Daoy (cell line): Measurements from ENCODE around the gene UBTD1. TPM values are rescaled to one million over a fixed set of nuclear protein-coding genes. Genes with fewer than 3 reads are reported as not detected.
A peak's percentile ranks its signal among the peaks of the same experiment; 100 is the strongest.
"Not testable (repeated sequence)": the region's sequence is repeated elsewhere in the genome, so short reads cannot be mapped to it uniquely, and the experiment has no call there.

ENCODE experiments used
- DNase-seq: peaks from one replicate; pipeline ENCODE4 v3.0.0-alpha.2; 2015; ENCODE audit warnings: low read depth
- total RNA-seq: library from RNA; depleted of rRNA; stranded (reverse); fragments of >200 nt; shearing (Covaris generic); gene quantifications from 2 replicates; pipeline ENCODE4 v1.2.3, GENCODE V29; 2014

Gene UBTD1
- total RNA-seq, 1 experiment from 2014 or later = 8.3 TPM

DNA sequence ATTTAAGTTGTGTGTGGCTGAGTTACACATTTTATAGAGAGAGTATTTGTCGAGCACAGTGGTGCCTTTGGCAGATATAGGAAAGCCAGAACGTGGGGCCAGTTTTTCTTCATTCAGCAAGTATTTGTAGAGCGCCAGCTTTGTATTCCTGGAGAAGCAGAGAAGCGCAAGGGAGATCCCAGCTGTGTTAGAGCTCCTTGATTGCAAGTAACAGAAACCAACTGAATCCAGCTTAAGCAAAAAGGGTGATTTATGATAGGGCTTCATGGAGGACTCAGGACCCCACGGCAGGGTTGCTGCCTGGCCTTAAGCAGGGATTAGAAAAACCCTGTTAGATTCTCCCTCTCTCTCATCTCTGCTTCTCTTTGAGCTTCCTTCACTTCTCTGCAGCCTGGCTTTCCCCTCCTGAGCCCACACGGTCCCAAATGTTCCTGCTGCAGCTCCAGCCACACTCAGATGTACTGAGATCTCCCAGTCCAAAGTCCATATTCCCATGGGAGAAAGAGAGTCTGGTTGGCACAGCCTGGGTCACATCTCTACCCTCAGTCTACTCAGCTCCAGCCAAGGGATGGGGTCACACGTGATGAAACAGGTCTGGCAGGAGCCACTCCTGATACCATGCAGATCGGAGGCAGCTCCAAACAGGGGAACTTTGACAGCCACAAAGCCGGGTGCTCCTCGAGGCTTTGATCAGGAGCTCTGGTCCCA, 16.7 kb downstream of the UBTD1 start:
- DNase-seq = no peak

DNA sequence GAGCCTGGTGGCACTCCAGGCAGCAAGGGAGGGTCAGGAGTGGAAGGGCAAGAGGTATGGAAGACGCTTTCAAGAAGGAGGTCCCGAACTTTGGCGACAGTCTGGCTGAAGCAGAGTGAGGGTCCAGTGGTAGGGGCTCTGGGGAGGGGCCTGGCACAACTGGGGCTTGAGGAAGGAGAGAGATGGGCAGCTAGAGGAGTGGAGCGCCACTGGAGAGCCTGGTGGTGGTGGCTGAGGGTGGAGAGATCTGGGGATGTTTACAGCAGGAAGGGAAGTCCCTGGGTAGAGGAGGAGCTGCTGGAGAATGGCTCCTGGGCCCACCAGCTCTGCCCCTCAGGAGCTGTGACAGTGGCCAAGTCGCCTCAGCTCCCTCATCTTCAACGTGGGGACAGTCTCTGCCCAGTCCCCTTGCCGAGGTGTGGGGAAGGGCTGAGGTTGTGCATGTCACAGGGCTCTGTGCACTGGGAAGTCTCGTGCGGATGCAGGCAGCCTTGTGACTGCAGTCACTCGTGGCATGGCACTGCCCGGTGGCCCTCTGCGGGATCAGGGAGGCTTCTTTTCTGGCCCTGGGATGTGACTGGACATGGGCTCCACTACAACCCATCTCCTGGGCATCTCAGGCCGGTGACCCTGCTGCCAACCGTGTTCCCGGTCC, 18.5 kb downstream of the UBTD1 start:
- no peak for DNase-seq

DNA sequence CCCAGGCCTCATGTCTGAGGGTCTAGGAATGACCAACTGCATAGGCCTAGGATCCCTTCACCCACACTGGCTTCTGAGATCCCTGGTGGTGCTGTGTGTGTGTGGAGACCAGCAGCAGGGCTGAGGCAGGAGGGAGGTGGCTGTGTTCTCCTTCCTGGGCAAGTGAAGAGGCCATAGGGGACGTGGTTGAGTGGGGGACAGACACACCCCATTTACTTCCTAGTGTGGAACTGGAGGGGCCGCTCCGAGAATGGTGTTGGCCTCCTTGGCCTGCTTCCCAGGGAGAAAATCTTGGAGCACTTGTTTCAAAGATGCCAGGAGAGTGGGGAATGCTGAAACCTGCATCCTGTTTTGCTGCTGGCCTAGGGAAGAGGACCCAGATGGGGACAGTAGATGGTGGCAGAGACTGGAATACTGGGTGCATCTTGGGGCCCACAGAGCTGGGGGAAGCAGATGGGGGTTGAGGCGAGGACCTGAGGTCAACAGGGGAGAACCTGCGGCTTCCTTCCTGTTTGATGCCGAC, 19.1 kb downstream of the UBTD1 start:
- no peak for DNase-seq

- peak; percentile 28 for DNase-seq
Measured at GRCh38 chr10:97518301-97519043, 19.7 kb downstream of the UBTD1 start.

- no peak for DNase-seq
Measured at GRCh38 chr10:97519342-97519741, 20.6 kb downstream of the UBTD1 start.

- no peak for DNase-seq
Measured at GRCh38 chr10:97520520-97520919, 21.8 kb downstream of the UBTD1 start.

GRCh38 chr10:97520978-97521761, 22.4 kb downstream of the UBTD1 start:
- no peak for DNase-seq

GRCh38 chr10:97522071-97522470, 23.3 kb downstream of the UBTD1 start:
- no peak for DNase-seq

GRCh38 chr10:97522937-97523336, 24.2 kb downstream of the UBTD1 start:
- DNase-seq = no peak

- no peak for DNase-seq
Measured at GRCh38 chr10:97525086-97525485, 26.4 kb downstream of the UBTD1 start.

- no peak for DNase-seq
Measured at GRCh38 chr10:97525683-97526110, 27.0 kb downstream of the UBTD1 start.

DNA sequence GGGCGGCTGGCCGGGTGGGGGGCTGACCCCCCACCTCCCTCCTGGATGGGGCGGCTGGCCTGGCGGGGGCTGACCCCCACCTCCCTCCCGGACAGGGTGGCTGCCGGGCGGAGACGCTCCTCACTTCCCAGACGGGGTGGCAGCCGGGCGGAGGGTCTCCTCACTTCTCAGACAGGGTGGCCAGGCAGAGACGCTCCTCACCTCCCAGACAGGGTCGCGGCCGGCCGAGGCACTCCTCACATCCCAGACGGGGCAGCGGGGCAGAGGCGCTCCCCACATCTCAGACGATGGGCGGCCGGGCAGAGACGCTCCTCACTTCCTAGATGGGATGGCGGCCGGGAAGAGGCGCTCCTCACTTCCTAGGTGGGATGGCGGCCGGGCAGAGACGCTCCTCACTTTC, 30.2 kb downstream of the UBTD1 start:
- DNase-seq = not testable (repeated sequence)

GRCh38 chr10:97529685-97530465, 31.2 kb downstream of the UBTD1 start:
- peak; percentile 21 for DNase-seq

DNA sequence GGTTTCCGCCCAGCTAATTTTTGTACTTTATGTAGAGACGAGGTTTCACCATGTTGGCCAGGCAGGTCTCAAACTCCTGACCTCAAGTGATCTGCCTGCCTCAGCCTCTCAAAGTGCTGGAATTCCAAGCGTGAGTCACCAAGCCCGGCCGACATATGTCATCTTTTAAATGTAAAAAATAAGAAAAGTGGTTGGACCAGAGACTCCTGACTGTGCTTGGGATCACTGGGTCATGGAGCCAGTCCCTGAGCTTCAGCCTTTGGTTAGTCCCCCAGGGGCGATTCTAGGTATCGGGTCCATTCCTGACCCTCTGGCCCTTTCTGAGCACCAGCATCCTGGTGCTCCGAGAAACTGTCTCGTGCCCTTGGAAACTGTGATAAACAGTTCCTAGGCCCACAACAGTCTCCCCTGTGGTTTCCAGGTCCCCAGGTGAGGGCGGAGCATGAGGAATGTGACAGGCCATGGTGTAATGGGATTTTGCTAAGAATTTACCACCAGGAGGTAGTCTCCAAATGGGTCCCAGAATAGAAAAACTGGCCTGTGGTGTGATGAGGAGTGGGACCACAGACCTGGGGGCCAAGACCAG, 32.8 kb downstream of the UBTD1 start:
- DNase-seq = peak; percentile 41

DNA sequence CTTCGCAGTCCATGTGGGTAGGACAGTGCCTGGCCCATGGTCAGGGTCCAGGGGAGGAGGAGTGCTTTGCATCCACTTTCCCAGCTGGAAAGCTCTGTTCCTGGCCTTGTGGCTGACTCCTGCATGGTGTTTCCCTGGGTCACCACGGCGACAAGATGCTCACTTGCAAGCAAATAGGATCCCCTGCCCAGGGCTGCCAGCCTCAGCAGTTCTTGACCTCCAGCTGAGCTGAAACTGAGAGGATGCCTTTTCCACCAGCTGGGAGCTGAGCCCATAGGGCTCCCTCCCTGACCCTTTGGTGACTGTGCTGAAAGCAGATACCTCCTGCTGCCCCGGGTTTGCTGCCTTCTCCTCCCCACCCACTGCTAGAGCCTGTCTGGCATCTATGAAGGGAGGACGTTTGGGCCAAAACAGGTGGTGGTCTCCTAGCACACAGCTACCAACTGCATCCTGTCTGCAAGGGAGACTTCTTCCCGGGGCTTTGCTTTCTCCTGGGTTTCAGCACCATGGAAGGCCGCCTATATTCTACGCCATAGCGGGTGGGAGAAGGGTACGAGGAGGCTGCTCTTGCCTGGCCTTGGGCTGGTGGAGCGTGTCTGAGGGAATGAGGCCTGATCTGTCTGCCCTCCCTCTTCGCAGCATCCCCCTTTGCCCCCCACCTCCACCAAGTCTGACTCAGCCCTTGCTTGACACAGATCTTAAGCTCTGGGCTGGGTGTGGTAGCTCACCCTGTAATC, 34.4 kb downstream of the UBTD1 start:
- peak; percentile 37 for DNase-seq

GRCh38 chr10:97533888-97534287, 35.2 kb downstream of the UBTD1 start:
- no peak for DNase-seq

DNA sequence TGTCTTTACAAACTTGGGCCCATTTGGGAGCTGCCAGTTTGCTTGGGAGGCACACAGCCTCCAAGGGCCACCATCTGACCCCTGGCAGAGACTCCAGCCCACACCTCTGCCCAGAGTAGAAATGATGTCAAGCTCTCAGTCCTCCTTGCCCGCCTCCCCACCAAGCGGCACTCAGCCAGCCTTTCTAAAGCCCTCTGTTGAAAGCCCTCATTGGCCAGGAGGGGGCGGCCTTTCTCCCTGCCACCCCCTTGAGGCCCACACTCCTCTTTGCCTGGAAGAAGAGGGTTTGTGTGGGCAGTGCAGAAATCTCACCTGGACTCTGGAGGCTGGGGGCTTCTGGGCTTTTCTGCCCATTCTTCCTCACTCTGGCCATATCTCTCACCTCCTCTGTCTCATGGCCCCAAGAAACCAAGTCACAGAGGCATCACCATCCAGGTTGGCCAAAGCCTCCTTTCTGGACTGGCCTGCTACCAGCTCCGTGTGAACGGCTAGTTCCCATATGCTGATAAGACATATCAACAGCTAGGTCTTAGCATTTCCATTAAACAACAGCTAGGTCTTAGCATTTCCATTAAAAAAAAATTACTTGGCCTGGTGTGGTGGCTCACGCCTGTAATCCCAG, 36.1 kb downstream of the UBTD1 start:
- DNase-seq = peak; percentile 56

DNA sequence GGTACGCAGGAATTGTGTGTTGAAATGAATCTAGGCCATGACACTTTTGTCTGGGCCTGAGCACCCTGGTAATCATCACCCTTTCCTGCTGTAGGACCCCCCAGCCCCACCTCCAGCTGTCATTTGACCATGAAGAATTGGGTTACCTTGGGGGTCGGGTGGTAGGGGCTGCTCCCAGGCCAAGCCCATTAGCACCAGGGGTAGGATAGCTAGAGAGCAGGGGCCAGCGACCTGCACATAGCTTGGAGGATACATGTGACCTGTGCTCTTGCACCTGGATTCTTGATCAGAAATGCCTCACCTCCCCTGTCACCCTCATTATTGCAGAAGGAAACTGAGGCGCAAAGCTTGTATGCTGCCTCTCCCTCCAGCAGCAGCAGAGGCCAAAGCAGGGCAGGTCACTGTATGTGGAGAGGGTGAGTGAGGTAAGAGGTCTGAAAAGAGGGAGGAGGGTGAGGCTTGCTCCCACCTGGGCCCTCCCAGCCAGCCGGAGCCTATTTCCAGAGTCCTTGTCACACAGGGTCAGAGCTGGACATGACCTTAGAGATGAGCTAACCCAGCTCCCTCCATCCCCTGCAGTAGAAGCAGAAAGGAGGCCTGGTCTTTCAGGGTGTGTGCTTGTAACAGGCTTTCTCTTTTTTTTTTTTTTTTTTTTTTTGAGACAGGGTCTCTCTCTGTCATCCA, 38.6 kb downstream of the UBTD1 start:
- DNase-seq = no peak

GRCh38 chr10:97538411-97538810, 39.7 kb downstream of the UBTD1 start:
- DNase-seq = peak; percentile 23
